H1 (cell line): Measurements from ENCODE around the gene KLK8. TPM values are rescaled to one million over a fixed set of nuclear protein-coding genes. Genes with fewer than 3 reads are reported as not detected.

Experiments
- ASH2L ChIP-seq: fragments of 200-600, 300-600 bp; sonication (generic); IDR thresholded peaks from one replicate; pipeline ENCODE4 v1.7.1; 2017; ENCODE audit warnings: low read length
- CEBPB ChIP-seq: IDR thresholded peaks from 2 replicates; pipeline ENCODE4 v1.6.1; 2012; ENCODE audit warnings: low read depth, low read length
- CHD2 ChIP-seq: IDR thresholded peaks from 2 replicates; pipeline ENCODE4 v1.6.1; 2012; ENCODE audit warnings: low read length, improper control_type of control experiment
- HDAC2 ChIP-seq, 2 experiments: fragments of 300-600 bp in 1 of 2; sonication (generic) in 1 of 2; IDR thresholded peaks; 2 replicates each; pipeline ENCODE4 v1.6.1; 2011 to 2012; ENCODE audit warnings: low read depth in 2 of 2, low read length in 2 of 2, mild to moderate bottlenecking in 2 of 2, moderate library complexity in 2 of 2, borderline replicate concordance in 1 of 2, inconsistent platforms in 1 of 2
- HDAC6 ChIP-seq: IDR thresholded peaks from one replicate; pipeline ENCODE4 v1.7.1; 2012; ENCODE audit warnings: low read depth, mild to moderate bottlenecking, inconsistent platforms, low read length, moderate library complexity
- JUND ChIP-seq: IDR thresholded peaks from 2 replicates; pipeline ENCODE4 v1.6.1; 2011; ENCODE audit warnings: mild to moderate bottlenecking, improper control_type of control experiment, low read length
- KDM4A ChIP-seq: IDR thresholded peaks from one replicate; pipeline ENCODE4 v1.7.1; 2012; ENCODE audit warnings: low read depth, mild to moderate bottlenecking, moderate library complexity, low read length, inconsistent platforms; ENCODE audit not compliant: severe bottlenecking
- NRF1 ChIP-seq: IDR thresholded peaks from 2 replicates; pipeline ENCODE4 v1.6.1; 2011; ENCODE audit warnings: mild to moderate bottlenecking, low read depth, low read length, improper control_type of control experiment
- POU5F1 ChIP-seq: IDR thresholded peaks from 2 replicates; pipeline ENCODE4 v1.6.1; 2011; ENCODE audit warnings: low read depth, mild to moderate bottlenecking, low read length, moderate library complexity
- RBBP5 ChIP-seq: IDR thresholded peaks from 2 replicates; pipeline ENCODE4 v1.7.1; 2012; ENCODE audit warnings: low read depth, mild to moderate bottlenecking, inconsistent platforms, low read length, moderate library complexity, borderline replicate concordance
- SIN3A ChIP-seq, 2 experiments: IDR thresholded peaks in 1 of 2; conservative IDR thresholded peaks in 1 of 2; 2 replicates each; pipeline ENCODE4 v1.6.1; 2011 to 2012; ENCODE audit warnings: low read length in 2 of 2, improper control_type of control experiment in 1 of 2, low read depth in 1 of 2, mild to moderate bottlenecking in 1 of 2
- polyA plus RNA-seq, 7 experiments: library from polyadenylated mRNA; depleted of rRNA in 3 of 7; stranded (reverse) in 5 of 7; unstranded in 2 of 7; fragments of >200 nt in 5 of 7; fragments of 200-250 nt in 2 of 7; gene quantifications; 1 replicate in 5 of 7; 2 replicates in 1 of 7; 4 replicates in 1 of 7; pipeline versions ENCODE4 v1.2.1 to v1.2.3, GENCODE V29; 2011 to 2013; ENCODE audit warnings: missing spikeins in 2 of 7, mixed read lengths in 2 of 7
- total RNA-seq: library from RNA; stranded (reverse); fragmentation: NEBNext Ultra II Directional; extraction: Animal tissue kit (Norgen Biotek cat#: 25700); gene quantifications from 2 replicates; pipeline ENCODE4 v1.2.1, GENCODE V29; 2021
- TF ChIP-seq, protein P1 (sequence below): fragments of 300-600 bp; sonication (generic); IDR thresholded peaks from 2 replicates; pipeline ENCODE4 v1.7.1; 2012; ENCODE audit warnings: low read length, moderate library complexity, mild to moderate bottlenecking, inconsistent platforms; ENCODE audit not compliant: insufficient replicate concordance

Gene KLK8
- total and polyA plus RNA-seq, 2 of the 8 experiments (the other 6 are each of a cell fraction or from before 2014, with no cell fraction given): 2.9 to 3.6 TPM

DNA sequence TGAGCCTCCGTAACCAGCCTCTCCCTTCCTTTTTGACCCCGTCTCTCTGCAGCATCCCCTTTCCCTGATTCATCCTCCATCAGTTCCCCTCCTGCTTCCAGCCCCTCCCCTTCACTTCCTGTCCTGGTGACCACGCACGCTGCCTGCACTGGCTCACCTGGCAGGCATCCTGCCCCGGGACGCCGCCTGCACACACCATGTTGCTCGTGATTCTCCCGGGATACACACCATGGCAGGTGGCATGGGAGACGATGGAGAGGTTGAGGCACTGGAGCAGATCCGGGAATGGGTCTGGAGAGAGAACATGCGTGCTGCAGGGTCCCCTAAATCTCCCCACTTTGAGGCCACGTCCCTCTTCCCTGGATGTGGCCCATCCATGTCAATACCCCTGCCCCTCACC is 29.2 kb upstream of the KLK8 start (continued):
- TF ChIP-seq, protein P1, sequence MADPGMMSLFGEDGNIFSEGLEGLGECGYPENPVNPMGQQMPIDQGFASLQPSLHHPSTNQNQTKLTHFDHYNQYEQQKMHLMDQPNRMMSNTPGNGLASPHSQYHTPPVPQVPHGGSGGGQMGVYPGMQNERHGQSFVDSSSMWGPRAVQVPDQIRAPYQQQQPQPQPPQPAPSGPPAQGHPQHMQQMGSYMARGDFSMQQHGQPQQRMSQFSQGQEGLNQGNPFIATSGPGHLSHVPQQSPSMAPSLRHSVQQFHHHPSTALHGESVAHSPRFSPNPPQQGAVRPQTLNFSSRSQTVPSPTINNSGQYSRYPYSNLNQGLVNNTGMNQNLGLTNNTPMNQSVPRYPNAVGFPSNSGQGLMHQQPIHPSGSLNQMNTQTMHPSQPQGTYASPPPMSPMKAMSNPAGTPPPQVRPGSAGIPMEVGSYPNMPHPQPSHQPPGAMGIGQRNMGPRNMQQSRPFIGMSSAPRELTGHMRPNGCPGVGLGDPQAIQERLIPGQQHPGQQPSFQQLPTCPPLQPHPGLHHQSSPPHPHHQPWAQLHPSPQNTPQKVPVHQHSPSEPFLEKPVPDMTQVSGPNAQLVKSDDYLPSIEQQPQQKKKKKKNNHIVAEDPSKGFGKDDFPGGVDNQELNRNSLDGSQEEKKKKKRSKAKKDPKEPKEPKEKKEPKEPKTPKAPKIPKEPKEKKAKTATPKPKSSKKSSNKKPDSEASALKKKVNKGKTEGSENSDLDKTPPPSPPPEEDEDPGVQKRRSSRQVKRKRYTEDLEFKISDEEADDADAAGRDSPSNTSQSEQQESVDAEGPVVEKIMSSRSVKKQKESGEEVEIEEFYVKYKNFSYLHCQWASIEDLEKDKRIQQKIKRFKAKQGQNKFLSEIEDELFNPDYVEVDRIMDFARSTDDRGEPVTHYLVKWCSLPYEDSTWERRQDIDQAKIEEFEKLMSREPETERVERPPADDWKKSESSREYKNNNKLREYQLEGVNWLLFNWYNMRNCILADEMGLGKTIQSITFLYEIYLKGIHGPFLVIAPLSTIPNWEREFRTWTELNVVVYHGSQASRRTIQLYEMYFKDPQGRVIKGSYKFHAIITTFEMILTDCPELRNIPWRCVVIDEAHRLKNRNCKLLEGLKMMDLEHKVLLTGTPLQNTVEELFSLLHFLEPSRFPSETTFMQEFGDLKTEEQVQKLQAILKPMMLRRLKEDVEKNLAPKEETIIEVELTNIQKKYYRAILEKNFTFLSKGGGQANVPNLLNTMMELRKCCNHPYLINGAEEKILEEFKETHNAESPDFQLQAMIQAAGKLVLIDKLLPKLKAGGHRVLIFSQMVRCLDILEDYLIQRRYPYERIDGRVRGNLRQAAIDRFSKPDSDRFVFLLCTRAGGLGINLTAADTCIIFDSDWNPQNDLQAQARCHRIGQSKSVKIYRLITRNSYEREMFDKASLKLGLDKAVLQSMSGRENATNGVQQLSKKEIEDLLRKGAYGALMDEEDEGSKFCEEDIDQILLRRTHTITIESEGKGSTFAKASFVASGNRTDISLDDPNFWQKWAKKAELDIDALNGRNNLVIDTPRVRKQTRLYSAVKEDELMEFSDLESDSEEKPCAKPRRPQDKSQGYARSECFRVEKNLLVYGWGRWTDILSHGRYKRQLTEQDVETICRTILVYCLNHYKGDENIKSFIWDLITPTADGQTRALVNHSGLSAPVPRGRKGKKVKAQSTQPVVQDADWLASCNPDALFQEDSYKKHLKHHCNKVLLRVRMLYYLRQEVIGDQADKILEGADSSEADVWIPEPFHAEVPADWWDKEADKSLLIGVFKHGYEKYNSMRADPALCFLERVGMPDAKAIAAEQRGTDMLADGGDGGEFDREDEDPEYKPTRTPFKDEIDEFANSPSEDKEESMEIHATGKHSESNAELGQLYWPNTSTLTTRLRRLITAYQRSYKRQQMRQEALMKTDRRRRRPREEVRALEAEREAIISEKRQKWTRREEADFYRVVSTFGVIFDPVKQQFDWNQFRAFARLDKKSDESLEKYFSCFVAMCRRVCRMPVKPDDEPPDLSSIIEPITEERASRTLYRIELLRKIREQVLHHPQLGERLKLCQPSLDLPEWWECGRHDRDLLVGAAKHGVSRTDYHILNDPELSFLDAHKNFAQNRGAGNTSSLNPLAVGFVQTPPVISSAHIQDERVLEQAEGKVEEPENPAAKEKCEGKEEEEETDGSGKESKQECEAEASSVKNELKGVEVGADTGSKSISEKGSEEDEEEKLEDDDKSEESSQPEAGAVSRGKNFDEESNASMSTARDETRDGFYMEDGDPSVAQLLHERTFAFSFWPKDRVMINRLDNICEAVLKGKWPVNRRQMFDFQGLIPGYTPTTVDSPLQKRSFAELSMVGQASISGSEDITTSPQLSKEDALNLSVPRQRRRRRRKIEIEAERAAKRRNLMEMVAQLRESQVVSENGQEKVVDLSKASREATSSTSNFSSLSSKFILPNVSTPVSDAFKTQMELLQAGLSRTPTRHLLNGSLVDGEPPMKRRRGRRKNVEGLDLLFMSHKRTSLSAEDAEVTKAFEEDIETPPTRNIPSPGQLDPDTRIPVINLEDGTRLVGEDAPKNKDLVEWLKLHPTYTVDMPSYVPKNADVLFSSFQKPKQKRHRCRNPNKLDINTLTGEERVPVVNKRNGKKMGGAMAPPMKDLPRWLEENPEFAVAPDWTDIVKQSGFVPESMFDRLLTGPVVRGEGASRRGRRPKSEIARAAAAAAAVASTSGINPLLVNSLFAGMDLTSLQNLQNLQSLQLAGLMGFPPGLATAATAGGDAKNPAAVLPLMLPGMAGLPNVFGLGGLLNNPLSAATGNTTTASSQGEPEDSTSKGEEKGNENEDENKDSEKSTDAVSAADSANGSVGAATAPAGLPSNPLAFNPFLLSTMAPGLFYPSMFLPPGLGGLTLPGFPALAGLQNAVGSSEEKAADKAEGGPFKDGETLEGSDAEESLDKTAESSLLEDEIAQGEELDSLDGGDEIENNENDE: no peak
- no peak for TF ChIP-seq KDM4A
- TF ChIP-seq CEBPB: no peak
- no peak for TF ChIP-seq POU5F1
- TF ChIP-seq RBBP5: no peak
- no peak for TF ChIP-seq SIN3A (conservative IDR thresholded peaks at IDR 0.05 in 1 of 2, IDR thresholded peaks at IDR 0.05 in 1 of 2; ENCODE audit: low read depth in 1 of 2, low read length in 2 of 2)
- no peak for TF ChIP-seq NRF1
- TF ChIP-seq JUND: no peak
- no peak for TF ChIP-seq HDAC2 (IDR thresholded peaks at IDR 0.05; ENCODE audit: borderline replicate concordance in 1 of 2, low read depth in 2 of 2, low read length in 2 of 2)
- TF ChIP-seq CHD2: no peak
- no peak for TF ChIP-seq HDAC6
- TF ChIP-seq ASH2L: no peak
